ENCODE data around the gene ARPC1B. TPM values are rescaled to one million over a fixed set of nuclear protein-coding genes. Genes with fewer than 3 reads are reported as not detected.
"Not testable (repeated sequence)": the region's sequence is repeated elsewhere in the genome, so short reads cannot be mapped to it uniquely, and the experiment has no call there.

ARPC1B gene
- total RNA-seq, 1 donor from 2014 or later = 9.5 TPM

DNA sequence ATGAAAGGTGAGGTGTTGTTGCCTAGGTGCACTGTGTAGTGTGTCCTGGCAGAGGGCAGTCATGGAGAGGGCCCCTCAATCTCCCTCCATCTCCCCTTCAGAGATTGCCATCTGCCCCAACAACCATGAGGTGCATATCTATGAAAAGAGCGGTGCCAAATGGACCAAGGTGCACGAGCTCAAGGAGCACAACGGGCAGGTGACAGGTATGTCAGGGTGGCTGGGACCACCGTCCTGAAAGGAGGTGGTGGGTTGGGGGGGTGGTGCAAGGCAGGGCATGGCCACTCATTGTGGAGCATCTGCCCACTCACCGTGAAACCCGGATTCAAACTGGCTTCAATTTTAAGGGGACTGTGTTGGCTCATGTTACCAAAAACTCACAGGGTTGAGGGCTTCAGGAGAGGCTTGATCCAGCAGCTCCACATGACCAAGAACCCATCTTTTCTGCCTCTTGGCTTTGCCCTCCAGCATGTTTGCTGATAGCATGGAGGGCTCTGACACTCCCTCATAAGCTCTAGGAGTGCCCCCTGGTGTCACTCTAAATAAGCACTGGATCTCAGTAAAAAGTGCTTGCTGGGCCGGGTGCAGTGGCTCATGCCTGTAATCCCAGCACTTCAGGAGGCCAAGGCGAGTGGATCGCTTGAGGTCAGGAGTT, 12.2 kb downstream of the ARPC1B start:
- H3K27me3 Mint-ChIP-seq (ENCODE audit: unreplicated experiment) = peaks cover 3% of the 10 kb centered on the region
- no peaks in the 10 kb centered on the region for H3K4me1 Mint-ChIP-seq (ENCODE audit: low read depth, unreplicated experiment)
- no peak overlapping the region for H3K4me3 Mint-ChIP-seq (ENCODE audit: unreplicated experiment)
- no peak for DNase-seq
- TF ChIP-seq, protein P1, sequence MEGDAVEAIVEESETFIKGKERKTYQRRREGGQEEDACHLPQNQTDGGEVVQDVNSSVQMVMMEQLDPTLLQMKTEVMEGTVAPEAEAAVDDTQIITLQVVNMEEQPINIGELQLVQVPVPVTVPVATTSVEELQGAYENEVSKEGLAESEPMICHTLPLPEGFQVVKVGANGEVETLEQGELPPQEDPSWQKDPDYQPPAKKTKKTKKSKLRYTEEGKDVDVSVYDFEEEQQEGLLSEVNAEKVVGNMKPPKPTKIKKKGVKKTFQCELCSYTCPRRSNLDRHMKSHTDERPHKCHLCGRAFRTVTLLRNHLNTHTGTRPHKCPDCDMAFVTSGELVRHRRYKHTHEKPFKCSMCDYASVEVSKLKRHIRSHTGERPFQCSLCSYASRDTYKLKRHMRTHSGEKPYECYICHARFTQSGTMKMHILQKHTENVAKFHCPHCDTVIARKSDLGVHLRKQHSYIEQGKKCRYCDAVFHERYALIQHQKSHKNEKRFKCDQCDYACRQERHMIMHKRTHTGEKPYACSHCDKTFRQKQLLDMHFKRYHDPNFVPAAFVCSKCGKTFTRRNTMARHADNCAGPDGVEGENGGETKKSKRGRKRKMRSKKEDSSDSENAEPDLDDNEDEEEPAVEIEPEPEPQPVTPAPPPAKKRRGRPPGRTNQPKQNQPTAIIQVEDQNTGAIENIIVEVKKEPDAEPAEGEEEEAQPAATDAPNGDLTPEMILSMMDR (IDR thresholded peaks at IDR 0.05; ENCODE audit: partially characterized antibody, unreplicated experiment) = no peak
- H3K9me3 Mint-ChIP-seq (ENCODE audit: unreplicated experiment) = peaks cover 4% of the 10 kb centered on the region
- no peaks in the 10 kb centered on the region for H3K36me3 Mint-ChIP-seq (ENCODE audit: unreplicated experiment)
- H3K27ac Mint-ChIP-seq (ENCODE audit: unreplicated experiment) = no peak overlapping the region

DNA sequence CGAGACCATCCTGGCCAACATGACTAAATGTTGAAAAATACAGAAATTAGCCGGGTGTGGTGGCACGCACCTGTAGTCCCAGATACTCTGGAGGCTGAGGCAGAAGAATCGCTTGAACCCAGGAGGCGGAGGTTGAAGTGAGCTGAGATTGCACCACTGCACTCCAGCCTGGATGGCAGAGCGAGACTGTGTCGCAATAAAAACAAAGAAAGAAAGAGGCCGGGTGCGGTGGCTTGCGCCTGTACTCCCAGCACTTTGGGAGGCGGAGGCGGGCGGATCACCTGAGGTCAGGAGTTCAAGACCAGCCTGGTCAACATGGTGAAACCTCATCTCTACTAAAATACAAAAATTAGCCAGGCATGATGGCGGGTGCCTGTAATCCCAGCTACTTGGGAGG, 12.7 kb downstream of the ARPC1B start:
- H3K9me3 Mint-ChIP-seq (ENCODE audit: unreplicated experiment); H3K36me3 Mint-ChIP-seq (ENCODE audit: unreplicated experiment); H3K4me3 Mint-ChIP-seq (ENCODE audit: unreplicated experiment); H3K27me3 Mint-ChIP-seq (ENCODE audit: unreplicated experiment); DNase-seq; H3K27ac Mint-ChIP-seq (ENCODE audit: unreplicated experiment); H3K4me1 Mint-ChIP-seq (ENCODE audit: low read depth, unreplicated experiment): not testable (repeated sequence)

DNA sequence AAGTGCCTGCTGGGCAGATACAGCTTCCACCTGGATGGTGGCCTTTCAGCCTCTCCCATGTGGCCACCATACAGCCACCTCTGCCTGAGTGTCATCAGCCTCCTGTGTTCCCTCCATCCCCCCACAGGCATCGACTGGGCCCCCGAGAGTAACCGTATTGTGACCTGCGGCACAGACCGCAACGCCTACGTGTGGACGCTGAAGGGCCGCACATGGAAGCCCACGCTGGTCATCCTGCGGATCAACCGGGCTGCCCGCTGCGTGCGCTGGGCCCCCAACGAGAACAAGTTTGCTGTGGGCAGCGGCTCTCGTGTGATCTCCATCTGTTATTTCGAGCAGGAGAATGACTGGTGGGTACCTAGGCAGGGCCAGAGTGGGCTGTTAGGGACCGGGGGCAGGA, 13.4 kb downstream of the ARPC1B start:
- no peaks in the 10 kb centered on the region for H3K36me3 Mint-ChIP-seq (ENCODE audit: unreplicated experiment)
- peaks cover 4% of the 10 kb centered on the region for H3K9me3 Mint-ChIP-seq (ENCODE audit: unreplicated experiment)
- H3K27me3 Mint-ChIP-seq (ENCODE audit: unreplicated experiment) = peaks cover 4% of the 10 kb centered on the region
- H3K4me1 Mint-ChIP-seq (ENCODE audit: low read depth, unreplicated experiment) = no peaks in the 10 kb centered on the region
- no peak overlapping the region for H3K4me3 Mint-ChIP-seq (ENCODE audit: unreplicated experiment)
- no peak for DNase-seq
- H3K27ac Mint-ChIP-seq (ENCODE audit: unreplicated experiment) = no peak overlapping the region
- TF ChIP-seq, protein P1 (IDR thresholded peaks at IDR 0.05; ENCODE audit: partially characterized antibody, unreplicated experiment) = no peak

DNA sequence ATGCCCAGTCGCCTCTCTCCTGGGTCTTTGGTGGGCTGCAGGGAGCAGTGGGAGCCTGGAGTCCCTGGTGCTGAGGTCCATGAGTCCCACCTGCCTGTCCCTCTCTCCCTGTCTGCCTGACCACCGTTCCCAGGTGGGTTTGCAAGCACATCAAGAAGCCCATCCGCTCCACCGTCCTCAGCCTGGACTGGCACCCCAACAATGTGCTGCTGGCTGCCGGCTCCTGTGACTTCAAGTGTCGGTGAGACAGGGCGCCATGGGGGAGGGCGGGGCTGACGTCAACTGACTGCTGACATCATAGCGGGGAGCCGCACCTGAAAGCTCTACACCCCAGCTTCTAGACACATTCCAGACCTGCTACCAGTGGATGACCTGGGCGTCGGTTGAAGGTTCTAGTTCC, 15.2 kb downstream of the ARPC1B start:
- peaks cover 5% of the 10 kb centered on the region for H3K9me3 Mint-ChIP-seq (ENCODE audit: unreplicated experiment)
- TF ChIP-seq, protein P1 (IDR thresholded peaks at IDR 0.05; ENCODE audit: partially characterized antibody, unreplicated experiment) = no peak
- DNase-seq = no peak
- no peak overlapping the region for H3K27ac Mint-ChIP-seq (ENCODE audit: unreplicated experiment)
- H3K4me3 Mint-ChIP-seq (ENCODE audit: unreplicated experiment) = no peak overlapping the region
- peaks cover 10% of the 10 kb centered on the region for H3K27me3 Mint-ChIP-seq (ENCODE audit: unreplicated experiment)
- no peaks in the 10 kb centered on the region for H3K4me1 Mint-ChIP-seq (ENCODE audit: low read depth, unreplicated experiment)
- H3K36me3 Mint-ChIP-seq (ENCODE audit: unreplicated experiment) = no peaks in the 10 kb centered on the region

DNA sequence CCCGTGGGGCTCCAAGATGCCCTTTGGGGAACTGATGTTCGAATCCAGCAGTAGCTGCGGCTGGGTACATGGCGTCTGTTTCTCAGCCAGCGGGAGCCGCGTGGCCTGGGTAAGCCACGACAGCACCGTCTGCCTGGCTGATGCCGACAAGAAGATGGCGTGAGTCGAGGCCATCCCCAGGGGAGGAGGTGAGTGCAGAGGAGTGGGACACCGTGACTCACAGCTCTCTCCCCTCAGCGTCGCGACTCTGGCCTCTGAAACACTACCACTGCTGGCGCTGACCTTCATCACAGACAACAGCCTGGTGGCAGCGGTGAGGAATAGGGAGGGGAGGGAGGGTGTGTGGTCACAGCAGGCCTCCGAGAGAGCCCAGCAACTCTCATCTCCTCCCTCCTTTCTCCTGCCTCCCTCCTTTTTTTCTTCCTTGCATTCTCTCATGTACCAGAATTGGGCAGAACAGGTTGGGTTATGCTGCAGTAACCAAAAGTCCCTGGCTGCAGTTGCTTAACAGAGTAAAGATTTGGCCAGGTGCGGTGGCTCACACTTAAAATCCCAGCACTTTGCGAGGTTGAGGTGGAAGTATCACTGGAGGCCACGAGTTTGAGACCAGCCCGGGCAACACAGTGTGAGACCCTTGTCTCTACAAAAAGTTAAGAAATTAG, 16.5 kb downstream of the ARPC1B start:
- H3K27me3 Mint-ChIP-seq (ENCODE audit: unreplicated experiment) = peaks cover 10% of the 10 kb centered on the region
- H3K36me3 Mint-ChIP-seq (ENCODE audit: unreplicated experiment) = no peaks in the 10 kb centered on the region
- H3K27ac Mint-ChIP-seq (ENCODE audit: unreplicated experiment) = no peak overlapping the region

More for the DNA sequence above, 16.5 kb downstream of the ARPC1B start:
- TF ChIP-seq, protein P1 (IDR thresholded peaks at IDR 0.05; ENCODE audit: partially characterized antibody, unreplicated experiment) = no peak
- Mint-ChIP-seq H3K9me3 (ENCODE audit: unreplicated experiment) (peaks cover 5% of the 10 kb centered on the region), H3K4me1 (ENCODE audit: low read depth, unreplicated experiment) (no peaks in the 10 kb centered on the region), H3K4me3 (ENCODE audit: unreplicated experiment) (no peak overlapping the region)
- peak; percentile 49 for DNase-seq
